K562 (cell line): ENCODE results near the gene WDR1.

ENCODE experiments used
- BDP1 ChIP-seq: IDR thresholded peaks from 3 replicates; pipeline ENCODE4 v1.6.1; 2011; ENCODE audit not compliant: insufficient read length, insufficient read depth
- CHCHD3 ChIP-seq: fragments of 250-450 bp; sonication (Bioruptor Pico); IDR thresholded peaks from 2 replicates; pipeline ENCODE4 v2.1.2; 2022; ENCODE audit warnings: mild to moderate bottlenecking
- NKRF ChIP-seq: fragments of 450-650 bp; IDR thresholded peaks from 2 replicates; pipeline ENCODE4 v1.6.1; 2016; ENCODE audit warnings: borderline replicate concordance
- PCBP1 ChIP-seq: fragments of 200-400 bp; formaldehyde crosslinking; IDR thresholded peaks from 2 replicates; pipeline ENCODE4 v1.6.1; 2018; ENCODE audit warnings: mild to moderate bottlenecking, low read depth, low read length; ENCODE audit not compliant: poor library complexity, severe bottlenecking
- RFX1 ChIP-seq: fragments of 450-650 bp; IDR thresholded peaks from 2 replicates; pipeline ENCODE4 v1.6.1; 2016; ENCODE audit warnings: mild to moderate bottlenecking, moderate library complexity
- YY1 ChIP-seq, 3 experiments: IDR thresholded peaks; 2 replicates each; pipeline ENCODE4 v1.6.1; 2011; ENCODE audit warnings: low read length in 2 of 3, mild to moderate bottlenecking in 2 of 3, moderate library complexity in 2 of 3, borderline replicate concordance in 1 of 3, control low read depth in 1 of 3, low read depth in 1 of 3; ENCODE audit not compliant: insufficient read depth in 3 of 3, insufficient replicate concordance in 2 of 3, control insufficient read depth in 1 of 3, insufficient read length in 1 of 3; ENCODE audit errors: extremely low read depth in 1 of 3
- ZEB2 ChIP-seq: fragments of 450-650 bp; IDR thresholded peaks from 2 replicates; pipeline ENCODE4 v1.6.1; 2016

- TF ChIP-seq RFX1 (no peak), BDP1 (no peak), PCBP1 (no peak), NKRF (no peak), CHCHD3 (CRISPR knock-in tag) (no peak), ZEB2 (no peak), YY1 (IDR thresholded peaks at IDR 0.05; ENCODE audit: borderline replicate concordance in 1 of 3, control insufficient read depth in 1 of 3, extremely low read depth in 1 of 3, insufficient read depth in 3 of 3, insufficient read length in 1 of 3, insufficient replicate concordance in 2 of 3, low read depth in 1 of 3, low read length in 2 of 3) (no peak)
These were observed 24.5 kb upstream of the WDR1 start for GRCh38 chr4:10140866-10141759.
